HepG2 (cell line): ENCODE measurements around the gene FAM221B. TPM values are rescaled to one million over a fixed set of nuclear protein-coding genes. Genes with fewer than 3 reads are reported as not detected.
A peak's percentile ranks its signal among the peaks of the same experiment; 100 is the strongest.

ENCODE experiments used
- ARNTL ChIP-seq: sonication (generic); formaldehyde crosslinking; IDR thresholded peaks from 2 replicates; pipeline ENCODE4 v1.4.0; 2020; ENCODE audit warnings: mild to moderate bottlenecking, missing genetic modification reagents
- BCL6 ChIP-seq: IDR thresholded peaks from 2 replicates; pipeline ENCODE4 v1.6.1; 2016; ENCODE audit warnings: missing genetic modification reagents, missing compliant biosample characterization
- FOXP4 ChIP-seq: sonication (generic); formaldehyde crosslinking; IDR thresholded peaks from 2 replicates; pipeline ENCODE4 v1.4.0; 2020; ENCODE audit warnings: missing genetic modification reagents
- IRX3 ChIP-seq: sonication (generic); formaldehyde crosslinking; IDR thresholded peaks from 2 replicates; pipeline ENCODE4 v1.8.1; 2023; ENCODE audit warnings: mild to moderate bottlenecking, low read depth, missing genetic modification reagents, borderline replicate concordance
- KDM4B ChIP-seq: sonication (generic); formaldehyde crosslinking; IDR thresholded peaks from 2 replicates; pipeline ENCODE4 v1.4.0; 2020; ENCODE audit warnings: missing genetic modification reagents
- KLF13 ChIP-seq: sonication (generic); formaldehyde crosslinking; IDR thresholded peaks from 2 replicates; pipeline ENCODE4 v1.4.0; 2020; ENCODE audit warnings: mild to moderate bottlenecking, missing genetic modification reagents
- MBD4 ChIP-seq: IDR thresholded peaks from 2 replicates; pipeline ENCODE4 v1.6.1; 2012; ENCODE audit warnings: low read length, inconsistent platforms, borderline replicate concordance
- NCOA1 ChIP-seq: sonication (generic); formaldehyde crosslinking; IDR thresholded peaks from 2 replicates; pipeline ENCODE4 v1.9.0; 2021; ENCODE audit warnings: missing genetic modification reagents
- REL ChIP-seq: sonication (generic); formaldehyde crosslinking; conservative IDR thresholded peaks from 2 replicates; pipeline ENCODE4 v1.8.0; 2022; ENCODE audit warnings: mild to moderate bottlenecking, missing genetic modification reagents, moderate library complexity
- SIN3A ChIP-seq: IDR thresholded peaks from 2 replicates; pipeline ENCODE4 v1.6.1; 2011; ENCODE audit warnings: low read depth, mild to moderate bottlenecking, control low read depth, low read length, borderline replicate concordance
- TEAD2 ChIP-seq: sonication (generic); formaldehyde crosslinking; IDR thresholded peaks from 2 replicates; pipeline ENCODE4 v1.9.0; 2021; ENCODE audit warnings: missing genetic modification reagents
- TEAD3 ChIP-seq: optimal IDR thresholded peaks from 2 replicates; pipeline ENCODE3; 2016; ENCODE audit warnings: borderline replicate concordance
- ZBTB26 ChIP-seq: IDR thresholded peaks from 2 replicates; pipeline ENCODE4 v1.6.1; 2016; ENCODE audit warnings: missing compliant biosample characterization, missing genetic modification reagents, borderline replicate concordance
- ZBTB33 ChIP-seq: sonication (generic); formaldehyde crosslinking; IDR thresholded peaks from 2 replicates; pipeline ENCODE4 v1.4.0; 2020; ENCODE audit warnings: missing genetic modification reagents
- ZNF232 ChIP-seq: sonication (generic); formaldehyde crosslinking; IDR thresholded peaks from 2 replicates; pipeline ENCODE4 v1.4.0; 2020; ENCODE audit warnings: missing genetic modification reagents, borderline replicate concordance
- ZNF264 ChIP-seq: sonication (generic); formaldehyde crosslinking; IDR thresholded peaks from 2 replicates; pipeline ENCODE4 v1.4.0; 2020; ENCODE audit warnings: missing genetic modification reagents
- ZNF558 ChIP-seq: sonication (generic); formaldehyde crosslinking; IDR thresholded peaks from 2 replicates; pipeline ENCODE4 v1.9.0; 2022; ENCODE audit warnings: mild to moderate bottlenecking, missing genetic modification reagents, borderline replicate concordance
- ZNF605 ChIP-seq: sonication (generic); formaldehyde crosslinking; IDR thresholded peaks from 2 replicates; pipeline ENCODE4 v1.8.0; 2022; ENCODE audit warnings: mild to moderate bottlenecking, missing genetic modification reagents
- ZNF720 ChIP-seq: sonication (generic); formaldehyde crosslinking; IDR thresholded peaks from 2 replicates; pipeline ENCODE4 v1.4.0; 2020; ENCODE audit warnings: missing genetic modification reagents
- ZNF766 ChIP-seq: sonication (generic); formaldehyde crosslinking; IDR thresholded peaks from 2 replicates; pipeline ENCODE4 v1.5.0; 2020; ENCODE audit warnings: missing genetic modification reagents, borderline replicate concordance
- polyA plus RNA-seq, 8 experiments: library from polyadenylated mRNA; depleted of rRNA in 3 of 8; stranded (reverse) in 7 of 8; unstranded in 1 of 8; fragments of >200 nt; fragmentation: Illumina TruSeq in 4 of 8; extraction: Trizol in 4 of 8; gene quantifications; 2 replicates each; pipeline versions ENCODE4 v1.2.1 to v1.2.3, GENCODE V29; 2011 to 2016; ENCODE audit warnings: low read depth in 4 of 8, missing spikeins in 1 of 8, mixed read lengths in 1 of 8; ENCODE audit not compliant: insufficient read depth in 1 of 8
- total RNA-seq, 5 experiments: library from RNA; depleted of rRNA; stranded (reverse); fragments of >200 nt; fragmentation: Illumina TruSeq; extraction: Trizol; gene quantifications; 2 replicates each; pipeline ENCODE4 v1.2.3, GENCODE V29; 2016; ENCODE audit warnings: low read depth in 1 of 5
- TF ChIP-seq, protein P1 (sequence below): IDR thresholded peaks from 2 replicates; pipeline ENCODE4 v1.6.1; 2016; ENCODE audit warnings: low read depth, borderline replicate concordance
- TF ChIP-seq, protein P2 (sequence below): sonication (generic); formaldehyde crosslinking; IDR thresholded peaks from 2 replicates; pipeline ENCODE4 v1.9.0; 2021; ENCODE audit warnings: missing genetic modification reagents, borderline replicate concordance

The FAM221B gene
- total and polyA plus RNA-seq, 2 of the 13 experiments (the other 11 are each of a cell fraction or from before 2014, with no cell fraction given), result not detected

DNA sequence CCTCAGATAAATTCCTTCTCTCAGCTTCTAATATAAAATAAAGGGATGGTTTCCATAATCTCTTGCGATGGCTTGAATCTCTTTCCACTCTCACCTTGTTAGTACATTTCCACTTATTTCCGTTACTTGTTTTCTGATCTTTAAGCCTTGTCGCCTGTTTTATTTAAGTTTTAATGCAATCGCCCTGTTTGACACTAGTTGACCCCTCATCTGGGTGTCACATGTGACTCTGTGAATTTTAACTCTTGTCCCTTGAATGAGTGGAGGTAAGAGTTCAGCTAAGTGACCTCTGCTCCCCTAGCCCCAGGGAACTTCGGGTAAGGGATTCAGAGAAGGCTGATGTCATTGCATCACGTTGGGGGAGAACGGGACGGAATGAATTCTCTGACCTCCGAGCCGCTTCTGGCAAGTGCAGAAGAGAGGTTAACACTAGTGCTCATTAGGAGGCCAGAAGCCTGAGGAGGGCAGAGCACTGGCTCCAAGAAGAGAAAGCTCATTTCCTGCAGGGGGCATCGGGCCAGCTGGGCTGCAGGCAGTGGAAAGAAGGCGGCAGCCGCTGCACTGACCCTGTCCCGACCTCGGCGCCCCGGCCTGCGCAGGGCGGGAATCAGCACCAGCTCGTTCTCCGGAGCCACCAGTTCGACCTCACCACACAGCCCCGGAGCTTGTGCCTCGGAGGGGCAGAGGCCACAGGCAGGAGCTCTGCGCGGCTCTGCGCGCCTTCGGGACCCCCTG, 14.3 kb downstream of the FAM221B start (continued):
- peak; percentile 68 for TF ChIP-seq KDM4B (CRISPR knock-in tag)
- peak; percentile 4 for TF ChIP-seq TEAD3 (CRISPR knock-in tag)
- TF ChIP-seq SIN3A, result peak; percentile 74; the same call in 1 of the 2 replicates
- TF ChIP-seq ARNTL (CRISPR knock-in tag), result peak; percentile 84; the same call in 1 of the 2 replicates
- TF ChIP-seq ZNF232, result peak; percentile 61; the same call in 1 of the 2 replicates
- TF ChIP-seq, protein P1, sequence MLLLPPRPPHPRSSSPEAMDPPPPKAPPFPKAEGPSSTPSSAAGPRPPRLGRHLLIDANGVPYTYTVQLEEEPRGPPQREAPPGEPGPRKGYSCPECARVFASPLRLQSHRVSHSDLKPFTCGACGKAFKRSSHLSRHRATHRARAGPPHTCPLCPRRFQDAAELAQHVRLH (CRISPR knock-in tag), result peak; percentile 13; the same call in 1 of the 2 replicates
- peak; percentile 44; the same call in 1 of the 2 replicates for TF ChIP-seq ZBTB26 (CRISPR knock-in tag)
- peak; percentile 52; the same call in 1 of the 2 replicates for TF ChIP-seq ZNF264 (CRISPR knock-in tag)
- no peak for TF ChIP-seq ZBTB33
- TF ChIP-seq ZNF558 (CRISPR knock-in tag), result peak; percentile 12; the same call in 1 of the 2 replicates
- no peak for TF ChIP-seq TEAD2 (CRISPR knock-in tag)
- no peak; the same call in 1 of the 2 replicates for TF ChIP-seq ZNF605
- peak; percentile 12; the same call in 1 of the 2 replicates for TF ChIP-seq IRX3 (CRISPR knock-in tag)
- no peak for TF ChIP-seq KLF13 (CRISPR knock-in tag)
- TF ChIP-seq BCL6, result peak; percentile 84
- TF ChIP-seq REL (CRISPR knock-in tag), result 0 out of 2 replicates have a peak, but pooled peaks have one; percentile 63
- TF ChIP-seq MBD4, result no peak
- peak; percentile 20; the same call in 1 of the 2 replicates for TF ChIP-seq ZNF766 (CRISPR knock-in tag)
- no peak for TF ChIP-seq ZNF720 (CRISPR knock-in tag)
- TF ChIP-seq FOXP4 (CRISPR knock-in tag), result peak; percentile 56; the same call in 1 of the 2 replicates
- TF ChIP-seq, protein P2, sequence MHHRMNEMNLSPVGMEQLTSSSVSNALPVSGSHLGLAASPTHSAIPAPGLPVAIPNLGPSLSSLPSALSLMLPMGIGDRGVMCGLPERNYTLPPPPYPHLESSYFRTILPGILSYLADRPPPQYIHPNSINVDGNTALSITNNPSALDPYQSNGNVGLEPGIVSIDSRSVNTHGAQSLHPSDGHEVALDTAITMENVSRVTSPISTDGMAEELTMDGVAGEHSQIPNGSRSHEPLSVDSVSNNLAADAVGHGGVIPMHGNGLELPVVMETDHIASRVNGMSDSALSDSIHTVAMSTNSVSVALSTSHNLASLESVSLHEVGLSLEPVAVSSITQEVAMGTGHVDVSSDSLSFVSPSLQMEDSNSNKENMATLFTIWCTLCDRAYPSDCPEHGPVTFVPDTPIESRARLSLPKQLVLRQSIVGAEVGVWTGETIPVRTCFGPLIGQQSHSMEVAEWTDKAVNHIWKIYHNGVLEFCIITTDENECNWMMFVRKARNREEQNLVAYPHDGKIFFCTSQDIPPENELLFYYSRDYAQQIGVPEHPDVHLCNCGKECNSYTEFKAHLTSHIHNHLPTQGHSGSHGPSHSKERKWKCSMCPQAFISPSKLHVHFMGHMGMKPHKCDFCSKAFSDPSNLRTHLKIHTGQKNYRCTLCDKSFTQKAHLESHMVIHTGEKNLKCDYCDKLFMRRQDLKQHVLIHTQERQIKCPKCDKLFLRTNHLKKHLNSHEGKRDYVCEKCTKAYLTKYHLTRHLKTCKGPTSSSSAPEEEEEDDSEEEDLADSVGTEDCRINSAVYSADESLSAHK (CRISPR knock-in tag), result no peak
- no peak for TF ChIP-seq NCOA1 (CRISPR knock-in tag)
